ENCODE data around the gene DHRS2. TPM values are rescaled to one million over a fixed set of nuclear protein-coding genes. Genes with fewer than 3 reads are reported as not detected.
A peak's percentile ranks its signal among the peaks of the same experiment; 100 is the strongest.

The DHRS2 gene
- total and polyA plus RNA-seq, 2 of the 13 experiments (the other 11 are each of a cell fraction or from before 2014, with no cell fraction given): 1,621 to 3,021 TPM

GRCh38 chr14:23620177-23620702, 15.9 kb upstream of the DHRS2 start (continued):
- TF ChIP-seq, protein P1, sequence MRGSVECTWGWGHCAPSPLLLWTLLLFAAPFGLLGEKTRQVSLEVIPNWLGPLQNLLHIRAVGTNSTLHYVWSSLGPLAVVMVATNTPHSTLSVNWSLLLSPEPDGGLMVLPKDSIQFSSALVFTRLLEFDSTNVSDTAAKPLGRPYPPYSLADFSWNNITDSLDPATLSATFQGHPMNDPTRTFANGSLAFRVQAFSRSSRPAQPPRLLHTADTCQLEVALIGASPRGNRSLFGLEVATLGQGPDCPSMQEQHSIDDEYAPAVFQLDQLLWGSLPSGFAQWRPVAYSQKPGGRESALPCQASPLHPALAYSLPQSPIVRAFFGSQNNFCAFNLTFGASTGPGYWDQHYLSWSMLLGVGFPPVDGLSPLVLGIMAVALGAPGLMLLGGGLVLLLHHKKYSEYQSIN (CRISPR knock-in tag; IDR thresholded peaks at IDR 0.05; ENCODE audit: borderline replicate concordance): no peak
- TF ChIP-seq PLRG1 (conservative IDR thresholded peaks at IDR 0.05): no peak
- TF ChIP-seq SIN3B (IDR thresholded peaks at IDR 0.05; ENCODE audit: low read length): no peak
- TF ChIP-seq, protein P2, sequence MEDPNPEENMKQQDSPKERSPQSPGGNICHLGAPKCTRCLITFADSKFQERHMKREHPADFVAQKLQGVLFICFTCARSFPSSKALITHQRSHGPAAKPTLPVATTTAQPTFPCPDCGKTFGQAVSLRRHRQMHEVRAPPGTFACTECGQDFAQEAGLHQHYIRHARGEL (CRISPR knock-in tag; IDR thresholded peaks at IDR 0.05): no peak
- TF ChIP-seq ZNF598 (CRISPR knock-in tag; IDR thresholded peaks at IDR 0.05; ENCODE audit: borderline replicate concordance): 0 out of 2 replicates have a peak, but pooled peaks have one; percentile 23
- TF ChIP-seq SMAD1 (CRISPR knock-in tag; IDR thresholded peaks at IDR 0.05; ENCODE audit: borderline replicate concordance, low read depth): 0 out of 2 replicates have a peak, but pooled peaks have one; percentile 31
- no peak for TF ChIP-seq CBX5 (CRISPR knock-in tag; IDR thresholded peaks at IDR 0.05; ENCODE audit: borderline replicate concordance)
- TF ChIP-seq ZNF44 (CRISPR knock-in tag; IDR thresholded peaks at IDR 0.05): 0 out of 2 replicates have a peak, but pooled peaks have one; percentile 56
- TF ChIP-seq NCOA1 (CRISPR knock-in tag; IDR thresholded peaks at IDR 0.05): no peak
- TF ChIP-seq, protein P3, sequence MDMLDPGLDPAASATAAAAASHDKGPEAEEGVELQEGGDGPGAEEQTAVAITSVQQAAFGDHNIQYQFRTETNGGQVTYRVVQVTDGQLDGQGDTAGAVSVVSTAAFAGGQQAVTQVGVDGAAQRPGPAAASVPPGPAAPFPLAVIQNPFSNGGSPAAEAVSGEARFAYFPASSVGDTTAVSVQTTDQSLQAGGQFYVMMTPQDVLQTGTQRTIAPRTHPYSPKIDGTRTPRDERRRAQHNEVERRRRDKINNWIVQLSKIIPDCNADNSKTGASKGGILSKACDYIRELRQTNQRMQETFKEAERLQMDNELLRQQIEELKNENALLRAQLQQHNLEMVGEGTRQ (IDR thresholded peaks at IDR 0.05; ENCODE audit: low read depth, low read length): 0 out of 2 replicates have a peak, but pooled peaks have one; percentile 5
- TF ChIP-seq, protein P3 (CRISPR knock-in tag; IDR thresholded peaks at IDR 0.05; ENCODE audit: borderline replicate concordance): no peak
- no peak for TF ChIP-seq PPARG (CRISPR knock-in tag; conservative IDR thresholded peaks at IDR 0.05)
- TF ChIP-seq SMAD3 (CRISPR knock-in tag; IDR thresholded peaks at IDR 0.05): no peak
- TF ChIP-seq, protein P4, sequence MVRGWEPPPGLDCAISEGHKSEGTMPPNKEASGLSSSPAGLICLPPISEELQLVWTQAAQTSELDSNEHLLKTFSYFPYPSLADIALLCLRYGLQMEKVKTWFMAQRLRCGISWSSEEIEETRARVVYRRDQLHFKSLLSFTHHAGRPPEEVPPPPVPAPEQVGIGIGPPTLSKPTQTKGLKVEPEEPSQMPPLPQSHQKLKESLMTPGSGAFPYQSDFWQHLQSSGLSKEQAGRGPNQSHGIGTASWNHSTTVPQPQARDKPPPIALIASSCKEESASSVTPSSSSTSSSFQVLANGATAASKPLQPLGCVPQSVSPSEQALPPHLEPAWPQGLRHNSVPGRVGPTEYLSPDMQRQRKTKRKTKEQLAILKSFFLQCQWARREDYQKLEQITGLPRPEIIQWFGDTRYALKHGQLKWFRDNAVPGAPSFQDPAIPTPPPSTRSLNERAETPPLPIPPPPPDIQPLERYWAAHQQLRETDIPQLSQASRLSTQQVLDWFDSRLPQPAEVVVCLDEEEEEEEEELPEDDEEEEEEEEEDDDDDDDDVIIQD (CRISPR knock-in tag; IDR thresholded peaks at IDR 0.05; ENCODE audit: low read depth): no peak
- TF ChIP-seq ZNF468 (CRISPR knock-in tag; IDR thresholded peaks at IDR 0.05): no peak
- 0 out of 2 replicates have a peak, but pooled peaks have one; percentile 14 for TF ChIP-seq HOXA3 (CRISPR knock-in tag; IDR thresholded peaks at IDR 0.05)
- no peak for TF ChIP-seq TCF12 (IDR thresholded peaks at IDR 0.05)
- TF ChIP-seq TCF12 (CRISPR knock-in tag; IDR thresholded peaks at IDR 0.05): no peak
- TF ChIP-seq RXRA (CRISPR knock-in tag; IDR thresholded peaks at IDR 0.05): no peak
- TF ChIP-seq ZNF30 (CRISPR knock-in tag; IDR thresholded peaks at IDR 0.05): 0 out of 2 replicates have a peak, but pooled peaks have one; percentile 61
- TF ChIP-seq ZNF501 (CRISPR knock-in tag; IDR thresholded peaks at IDR 0.05): no peak
- TF ChIP-seq CEBPG (CRISPR knock-in tag; IDR thresholded peaks at IDR 0.05): no peak
- 0 out of 2 replicates have a peak, but pooled peaks have one; percentile 81 for TF ChIP-seq ZNF10 (CRISPR knock-in tag; IDR thresholded peaks at IDR 0.05; ENCODE audit: borderline replicate concordance, low read depth)
- no peak for TF ChIP-seq MYNN (CRISPR knock-in tag; IDR thresholded peaks at IDR 0.05; ENCODE audit: low read depth)
- TF ChIP-seq KLF13 (CRISPR knock-in tag; IDR thresholded peaks at IDR 0.05): no peak
- no peak for TF ChIP-seq U2AF1 (optimal IDR thresholded peaks at IDR 0.05; ENCODE audit: low read depth, low read length)

Measured in HepG2 (cell line).